Naive thymus-derived CD4-positive, alpha-beta T cell (primary cell): ENCODE data around the gene FAM120B. TPM values are rescaled to one million over a fixed set of nuclear protein-coding genes. Genes with fewer than 3 reads are reported as not detected.

Experiments used
- ATAC-seq: fragments of 150-1000 bp; cut with Tn5 transposase; 2 replicates; pipeline ENCODE4 v1.10.0; 2021; ENCODE audit warnings: mild to moderate bottlenecking, moderate library complexity
- CTCF ChIA-PET: fragments of 350-600 bp; sonication (Branson Sonifier 250); formaldehyde crosslinking; loops from one replicate; lab custom pipeline; 2021; ENCODE audit warnings: antibody characterized with exemption; lab: Charles Lee
- POLR2A ChIA-PET: fragments of 350-600 bp; sonication (Branson Sonifier 250); formaldehyde crosslinking; loops from one replicate; lab custom pipeline; 2021; ENCODE audit warnings: antibody characterized with exemption, inconsistent platforms; lab: Charles Lee
- DNase-seq, 9 donors: peaks; one replicate each; pipeline versions ENCODE4 v3.0.0 to v3.0.0-alpha.2; 2020 to 2022; ENCODE audit warnings: mixed read lengths in 1 of 9
- H3K27ac ChIP-seq: one replicate; pipeline ENCODE4 v1.7.0; 2013; ENCODE audit warnings: mild to moderate bottlenecking, low read depth, low read length, moderate library complexity
- H3K27me3 ChIP-seq, 2 donors: one replicate each; pipeline ENCODE4 v1.7.0; 2013; ENCODE audit warnings: low read length in 2 of 2, mild to moderate bottlenecking in 2 of 2, moderate library complexity in 2 of 2; ENCODE audit not compliant: control insufficient read depth in 2 of 2, insufficient read depth in 2 of 2
- H3K36me3 ChIP-seq, 3 experiments: 1 replicate in 2 of 3; 2 replicates in 1 of 3; pipeline ENCODE4 v1.7.0; 2013; ENCODE audit warnings: low read length in 3 of 3, mild to moderate bottlenecking in 3 of 3, moderate library complexity in 1 of 3; ENCODE audit not compliant: insufficient read depth in 3 of 3, control insufficient read depth in 2 of 3
- H3K4me1 ChIP-seq, 2 donors: one replicate each; pipeline ENCODE4 v1.7.0; 2013; ENCODE audit warnings: low read length in 2 of 2, mild to moderate bottlenecking in 2 of 2, moderate library complexity in 1 of 2; ENCODE audit not compliant: control insufficient read depth in 2 of 2, insufficient read depth in 2 of 2
- H3K4me3 ChIP-seq: 2 replicates; pipeline ENCODE4 v1.7.0; 2013; ENCODE audit warnings: mild to moderate bottlenecking, low read length
- H3K9me3 ChIP-seq, 3 experiments: 1 replicate in 2 of 3; 2 replicates in 1 of 3; pipeline ENCODE4 v1.7.0; 2013; ENCODE audit warnings: low read length in 3 of 3; ENCODE audit not compliant: control insufficient read depth in 2 of 3
- H3K27ac Mint-ChIP-seq, 9 donors: one replicate each; pipeline ENCODE4 v1.8.0; 2020 to 2022; ENCODE audit warnings: mixed read lengths in 9 of 9, mild to moderate bottlenecking in 8 of 9, moderate library complexity in 5 of 9, inconsistent platforms in 2 of 9
- H3K27me3 Mint-ChIP-seq, 5 donors: one replicate each; pipeline ENCODE4 v1.8.0; 2021 to 2022; ENCODE audit warnings: mixed read lengths in 5 of 5, mild to moderate bottlenecking in 1 of 5
- H3K36me3 Mint-ChIP-seq, 5 donors: one replicate each; pipeline ENCODE4 v1.8.0; 2020 to 2022; ENCODE audit warnings: mixed read lengths in 5 of 5, mild to moderate bottlenecking in 3 of 5, inconsistent platforms in 1 of 5
- H3K4me1 Mint-ChIP-seq, 7 donors: one replicate each; pipeline ENCODE4 v1.8.0; 2020 to 2022; ENCODE audit warnings: mixed read lengths in 7 of 7, mild to moderate bottlenecking in 3 of 7, inconsistent platforms in 1 of 7
- H3K4me3 Mint-ChIP-seq, 10 donors: one replicate each; pipeline ENCODE4 v1.8.0; 2020 to 2022; ENCODE audit warnings: mild to moderate bottlenecking in 10 of 10, mixed read lengths in 10 of 10, moderate library complexity in 6 of 10, inconsistent platforms in 2 of 10
- H3K9me3 Mint-ChIP-seq, 11 donors: one replicate each; pipeline ENCODE4 v1.8.0; 2020 to 2022; ENCODE audit warnings: mixed read lengths in 11 of 11, mild to moderate bottlenecking in 4 of 11, inconsistent platforms in 1 of 11, moderate library complexity in 1 of 11
- intact Hi-C, 2 donors: fragments of 100-400 bp; cut with micrococcal nuclease; formaldehyde crosslinking; loops; one replicate each; pipeline ENCODE4 v1.15.1; 2023
- polyA plus RNA-seq, 2 donors: library from polyadenylated mRNA; unstranded; fragments of 300-500 nt; fragmentation: Illumina TruSeq; gene quantifications; one replicate each; pipeline ENCODE4 v1.2.3, GENCODE V29; 2021
- total RNA-seq, 6 experiments: library from RNA in 5 of 6; stranded (reverse) in 5 of 6; gene quantifications; 1 replicate in 5 of 6; 2 replicates in 1 of 6; pipeline ENCODE4 v1.2.3 and lab custom pipeline; 2021 to 2026

The FAM120B gene
- total and polyA plus RNA-seq, 7 experiments from 2014 or later: 27.2 to 53.4 (median 35.5) TPM

GRCh38 chr6:170271771-170272314 is 34.7 kb upstream of the FAM120B start:
- ChIA-PET CTCF (interaction anchor here (0.6 kb wide), 1 partner anchor 182 kb away, joined by 4 read pairs; no protein-coding TSS in a partner anchor), POLR2A (interaction anchor here (1.0 to 3.9 kb wide), 13 partner anchors 8 to 571 kb away, joined by 3 to 35 read pairs (median 5); partner anchors contain the start of genes DLL1 and FAM120B)
- Mint-ChIP-seq H3K9me3 (peaks cover 0 to 37% (median 13%) of the 10 kb centered on the region in 11 donors), H3K27ac (peak overlapping the region; percentile 77 to 98 (median 94)), H3K4me1 (peaks cover 15 to 42% (median 28%) of the 10 kb centered on the region in 7 donors), H3K4me3 (peak overlapping the region; percentile 79 to 93 (median 88)), H3K27me3 (peaks cover 0 to 64% (median 0%) of the 10 kb centered on the region in 5 donors), H3K36me3 (peaks cover 0 to 20% (median 16%) of the 10 kb centered on the region in 5 donors)
- ATAC-seq: peak; percentile 90
- Histone ChIP-seq H3K4me1 (peaks cover 14 to 21% of the 10 kb centered on the region in 2 donors), H3K9me3 (peaks cover 0 to 32% (median 0%) of the 10 kb centered on the region in 3 experiments), H3K27me3 (no peaks in the 10 kb centered on the region), H3K4me3 (peak overlapping the region; percentile 71), H3K27ac (peak overlapping the region; percentile 75), H3K36me3 (peaks cover 0 to 5% (median 0%) of the 10 kb centered on the region in 3 experiments)
- intact Hi-C loops: loop anchor here (1.0 to 5.0 kb wide), 6 partner anchors 8 to 185 kb away; partner anchors contain the start of gene FAM120B (in 2 of the 2)
- DNase-seq: peak; percentile 52 to 86 (median 81)

GRCh38 chr6:170272341-170273065 is 34.1 kb upstream of the FAM120B start:
- peak overlapping the region; percentile 71 for H3K4me3 ChIP-seq
- H3K4me1 Mint-ChIP-seq: peaks cover 15 to 46% (median 31%) of the 10 kb centered on the region in 7 donors

GRCh38 chr6:170273191-170273590 is 33.4 kb upstream of the FAM120B start:
- intact Hi-C loops: loop anchor here in 1 of 2 donors (5.0 kb wide), 1 partner anchor 186 kb away; no protein-coding TSS in a partner anchor
- CTCF ChIA-PET: no interaction called here
- H3K4me3 ChIP-seq: no peak overlapping the region
- peaks cover 0 to 33% (median 0%) of the 10 kb centered on the region in 3 experiments for H3K9me3 ChIP-seq
- peaks cover 0 to 5% (median 0%) of the 10 kb centered on the region in 3 experiments for H3K36me3 ChIP-seq
- no peak overlapping the region for H3K27ac ChIP-seq
- Mint-ChIP-seq H3K36me3 (peaks cover 0 to 24% (median 20%) of the 10 kb centered on the region in 5 donors), H3K27me3 (peaks cover 0 to 69% (median 0%) of the 10 kb centered on the region in 5 donors), H3K4me3 (peak overlapping the region in 9 of 10 donors; percentile 58 to 93 (median 88)), H3K4me1 (peaks cover 16 to 53% (median 36%) of the 10 kb centered on the region in 7 donors), H3K9me3 (peaks cover 0 to 48% (median 15%) of the 10 kb centered on the region in 11 donors), H3K27ac (peak overlapping the region in 8 of 9 donors; percentile 29 to 98 (median 90))
- no peaks in the 10 kb centered on the region for H3K27me3 ChIP-seq
- POLR2A ChIA-PET: interaction anchor here (0.8 to 3.9 kb wide), 4 partner anchors 10 to 34 kb away, joined by 4 to 35 read pairs (median 14); partner anchors contain the start of genes DLL1 and FAM120B
- no peak for DNase-seq
- ATAC-seq: no peak
- H3K4me1 ChIP-seq: peaks cover 14 to 31% of the 10 kb centered on the region in 2 donors

More at GRCh38 chr6:170272341-170273065, 34.1 kb upstream of the FAM120B start:
- Mint-ChIP-seq H3K4me3 (peak overlapping the region; percentile 79 to 93 (median 88)), H3K27ac (peak overlapping the region; percentile 77 to 98 (median 94)), H3K36me3 (peaks cover 0 to 24% (median 20%) of the 10 kb centered on the region in 5 donors), H3K27me3 (peaks cover 0 to 69% (median 0%) of the 10 kb centered on the region in 5 donors), H3K9me3 (peaks cover 0 to 41% (median 15%) of the 10 kb centered on the region in 11 donors)
- peaks cover 0 to 33% (median 0%) of the 10 kb centered on the region in 3 experiments for H3K9me3 ChIP-seq
- no peak for ATAC-seq
- peaks cover 14 to 24% of the 10 kb centered on the region in 2 donors for H3K4me1 ChIP-seq
- ChIA-PET POLR2A (interaction anchor here (0.8 to 3.9 kb wide), 13 partner anchors 9 to 563 kb away, joined by 3 to 35 read pairs (median 5); partner anchors contain the start of genes DLL1 and FAM120B), CTCF (no interaction called here)
- H3K36me3 ChIP-seq: peaks cover 0 to 5% (median 0%) of the 10 kb centered on the region in 3 experiments
- intact Hi-C loops: loop anchor here (1.0 to 5.0 kb wide), 6 partner anchors 8 to 185 kb away; partner anchors contain the start of gene FAM120B (in 2 of the 2)
- peak overlapping the region; percentile 75 for H3K27ac ChIP-seq
- H3K27me3 ChIP-seq: no peaks in the 10 kb centered on the region
- no peak for DNase-seq

- H3K36me3 ChIP-seq: peaks cover 0 to 5% (median 0%) of the 10 kb centered on the region in 3 experiments
- H3K4me1 Mint-ChIP-seq: peaks cover 19 to 57% (median 41%) of the 10 kb centered on the region in 7 donors
- H3K4me3 Mint-ChIP-seq: peak overlapping the region in 7 of 10 donors; percentile 4 to 86 (median 55)
- peaks cover 0 to 24% (median 20%) of the 10 kb centered on the region in 5 donors for H3K36me3 Mint-ChIP-seq
- DNase-seq: no peak
- H3K9me3 Mint-ChIP-seq: peaks cover 0 to 51% (median 15%) of the 10 kb centered on the region in 11 donors
- ATAC-seq: no peak
- peak overlapping the region in 8 of 9 donors; percentile 43 to 78 (median 66) for H3K27ac Mint-ChIP-seq
- H3K27ac ChIP-seq: no peak overlapping the region
- POLR2A ChIA-PET: interaction anchor here (0.8 to 3.9 kb wide), 2 partner anchors 33 to 185 kb away, joined by 3 to 23 read pairs; partner anchors contain the start of gene FAM120B
- H3K9me3 ChIP-seq: peaks cover 0 to 33% (median 0%) of the 10 kb centered on the region in 3 experiments
- CTCF ChIA-PET: no interaction called here
- intact Hi-C loops: loop anchor here in 1 of 2 donors (5.0 kb wide), 1 partner anchor 186 kb away; no protein-coding TSS in a partner anchor
- H3K27me3 Mint-ChIP-seq: peaks cover 0 to 73% (median 0%) of the 10 kb centered on the region in 5 donors
- no peak overlapping the region for H3K4me3 ChIP-seq
- no peaks in the 10 kb centered on the region for H3K27me3 ChIP-seq
- H3K4me1 ChIP-seq: peaks cover 19 to 36% of the 10 kb centered on the region in 2 donors
These were observed 32.9 kb upstream of the FAM120B start for GRCh38 chr6:170273681-170274080.

- ChIA-PET CTCF (no interaction called here), POLR2A (no interaction called here)
- Mint-ChIP-seq H3K9me3 (peaks cover 0 to 51% (median 15%) of the 10 kb centered on the region in 11 donors), H3K4me3 (no peak overlapping the region), H3K27me3 (peaks cover 0 to 75% (median 0%) of the 10 kb centered on the region in 5 donors), H3K4me1 (peaks cover 25 to 68% (median 51%) of the 10 kb centered on the region in 7 donors), H3K36me3 (peaks cover 0 to 24% (median 20%) of the 10 kb centered on the region in 5 donors), H3K27ac (peak overlapping the region in 3 of 9 donors; percentile 17 to 43 (median 21))
- peaks cover 0 to 33% (median 0%) of the 10 kb centered on the region in 3 experiments for H3K9me3 ChIP-seq
- no peaks in the 10 kb centered on the region for H3K27me3 ChIP-seq
- no peak overlapping the region for H3K27ac ChIP-seq
- intact Hi-C loops: loop anchor here in 1 of 2 donors (5.0 kb wide), 1 partner anchor 188 kb away; no protein-coding TSS in a partner anchor
- no peak for ATAC-seq
- peaks cover 0 to 5% (median 0%) of the 10 kb centered on the region in 3 experiments for H3K36me3 ChIP-seq
- peaks cover 20 to 49% of the 10 kb centered on the region in 2 donors for H3K4me1 ChIP-seq
- no peak for DNase-seq
- H3K4me3 ChIP-seq: no peak overlapping the region
These were observed 31.6 kb upstream of the FAM120B start for GRCh38 chr6:170274713-170275560.
